Ishikawa (cell line): ENCODE measurements around the gene PDE4B.

Experiments used
- CEBPB ChIP-seq: IDR thresholded peaks from 2 replicates; pipeline ENCODE4 v1.6.1; 2012
- CREB1 ChIP-seq: IDR thresholded peaks from 2 replicates; pipeline ENCODE4 v1.6.1; 2012; ENCODE audit warnings: low read depth
- EGR1 ChIP-seq: IDR thresholded peaks from 2 replicates; pipeline ENCODE4 v1.6.1; 2012
- EP300 ChIP-seq: IDR thresholded peaks from 2 replicates; pipeline ENCODE4 v1.6.1; 2012; ENCODE audit warnings: borderline replicate concordance
- FOXM1 ChIP-seq: IDR thresholded peaks from 2 replicates; pipeline ENCODE4 v1.6.1; 2012; ENCODE audit warnings: low read depth, borderline replicate concordance
- NFIC ChIP-seq: IDR thresholded peaks from 2 replicates; pipeline ENCODE4 v1.6.1; 2012
- REST ChIP-seq: IDR thresholded peaks from 2 replicates; pipeline ENCODE4 v1.6.1; 2012; ENCODE audit warnings: low read depth, mild to moderate bottlenecking
- TAF1 ChIP-seq: IDR thresholded peaks from 2 replicates; pipeline ENCODE4 v1.6.1; 2012; ENCODE audit warnings: low read depth, mild to moderate bottlenecking
- TEAD4 ChIP-seq: IDR thresholded peaks from 2 replicates; pipeline ENCODE4 v1.6.1; 2012
- YY1 ChIP-seq: IDR thresholded peaks from 2 replicates; pipeline ENCODE4 v1.6.1; 2012; ENCODE audit warnings: low read depth
- ZBTB7A ChIP-seq: IDR thresholded peaks from 2 replicates; pipeline ENCODE4 v1.6.1; 2012; ENCODE audit warnings: low read depth
- TF ChIP-seq, protein P1 (sequence below): IDR thresholded peaks from 2 replicates; pipeline ENCODE4 v1.6.1; 2012

GRCh38 chr1:66352792-66353191 is 560.1 kb downstream of the PDE4B start:
- TF ChIP-seq CEBPB (no peak), NFIC (no peak), EGR1 (no peak), EP300 (no peak), REST (no peak), TEAD4 (no peak), FOXM1 (no peak), TAF1 (no peak), YY1 (no peak), ZBTB7A (no peak), CREB1 (no peak)
- TF ChIP-seq, protein P1, sequence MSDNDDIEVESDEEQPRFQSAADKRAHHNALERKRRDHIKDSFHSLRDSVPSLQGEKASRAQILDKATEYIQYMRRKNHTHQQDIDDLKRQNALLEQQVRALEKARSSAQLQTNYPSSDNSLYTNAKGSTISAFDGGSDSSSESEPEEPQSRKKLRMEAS, result no peak
